ENCODE results near the gene MINDY3. TPM values are rescaled to one million over a fixed set of nuclear protein-coding genes. Genes with fewer than 3 reads are reported as not detected.

MINDY3 gene
- total RNA-seq, 5 donors from 2014 or later (not counting 1 experiment from before 2014, with no cell fraction given), result 23.6 to 38.0 (median 29.0) TPM

- H3K4me1 Mint-ChIP-seq, result no peaks in the 10 kb centered on the region
- POLR2A ChIA-PET, result interaction anchor here in 1 of 2 donors (0.5 kb wide), 1 partner anchor 1073 kb away, joined by 3 read pairs; no protein-coding TSS in a partner anchor
- Histone ChIP-seq H3K27ac (ENCODE audit: low read length) (no peak overlapping the region), H3K4me1 (ENCODE audit: control insufficient read depth in 1 of 2, extremely low read depth in 1 of 2, insufficient read depth in 2 of 2, low read length in 2 of 2) (no peaks in the 10 kb centered on the region), H3K9me3 (no peaks in the 10 kb centered on the region), H3K4me3 (ENCODE audit: control insufficient read depth in 1 of 2, extremely low read depth in 1 of 2, low read length in 1 of 2) (no peak overlapping the region), H3K27me3 (replicated peaks in 1 of 2; ENCODE audit: control insufficient read depth in 2 of 2, extremely low read depth in 1 of 2, insufficient read depth in 2 of 2, low read length in 1 of 2) (peaks cover 6 to 8% of the 10 kb centered on the region in 2 experiments), H3K36me3 (ENCODE audit: control insufficient read depth in 2 of 2, extremely low read depth in 1 of 2, insufficient read depth in 1 of 2, low read length in 1 of 2) (no peaks in the 10 kb centered on the region)
- CTCF ChIA-PET, result no interaction called here
- ATAC-seq (replicated peaks in 1 of 4), result no peak
- H3K27ac Mint-ChIP-seq, result no peak overlapping the region
- peaks cover 75 to 77% of the 10 kb centered on the region in 2 donors for H3K27me3 Mint-ChIP-seq
- H3K4me3 Mint-ChIP-seq, result no peak overlapping the region
- DNase-seq, result no peak
- no peaks in the 10 kb centered on the region for H3K9me3 Mint-ChIP-seq
- WGBS (ENCODE audit: insufficient coverage), result 78% methylated on average over 1 of the region's 1 CpG
- H3K36me3 Mint-ChIP-seq, result peaks cover 3% of the 10 kb centered on the region
Measured at GRCh38 chr10:15871823-15872222, 11.5 kb upstream of the MINDY3 start.

GRCh38 chr10:15869935-15870334 lies 9.6 kb upstream of the MINDY3 start:
- Histone ChIP-seq H3K4me3 (ENCODE audit: control insufficient read depth in 1 of 2, extremely low read depth in 1 of 2, low read length in 1 of 2) (no peak overlapping the region), H3K4me1 (ENCODE audit: control insufficient read depth in 1 of 2, extremely low read depth in 1 of 2, insufficient read depth in 2 of 2, low read length in 2 of 2) (no peaks in the 10 kb centered on the region), H3K27ac (ENCODE audit: low read length) (no peak overlapping the region), H3K27me3 (replicated peaks in 1 of 2; ENCODE audit: control insufficient read depth in 2 of 2, extremely low read depth in 1 of 2, insufficient read depth in 2 of 2, low read length in 1 of 2) (peaks cover 8 to 9% of the 10 kb centered on the region in 2 experiments), H3K36me3 (ENCODE audit: control insufficient read depth in 2 of 2, extremely low read depth in 1 of 2, insufficient read depth in 1 of 2, low read length in 1 of 2) (no peaks in the 10 kb centered on the region), H3K9me3 (no peaks in the 10 kb centered on the region)
- peaks cover 73 to 74% of the 10 kb centered on the region in 2 donors for H3K27me3 Mint-ChIP-seq
- ChIA-PET POLR2A (no interaction called here), CTCF (no interaction called here)
- H3K4me3 Mint-ChIP-seq, result no peak overlapping the region
- DNase-seq (no peak), ATAC-seq (replicated peaks in 1 of 4) (no peak)
- H3K36me3 Mint-ChIP-seq, result peaks cover 6% of the 10 kb centered on the region
- H3K27ac Mint-ChIP-seq, result no peak overlapping the region
- no peaks in the 10 kb centered on the region for H3K9me3 Mint-ChIP-seq
- H3K4me1 Mint-ChIP-seq, result no peaks in the 10 kb centered on the region

GRCh38 chr10:15868006-15868405 lies 7.7 kb upstream of the MINDY3 start:
- Mint-ChIP-seq H3K27me3 (peaks cover 71 to 72% of the 10 kb centered on the region in 2 donors), H3K4me3 (no peak overlapping the region), H3K36me3 (peaks cover 4% of the 10 kb centered on the region), H3K9me3 (no peaks in the 10 kb centered on the region), H3K4me1 (no peaks in the 10 kb centered on the region), H3K27ac (no peak overlapping the region)
- no peak for DNase-seq
- H3K4me1 ChIP-seq (ENCODE audit: control insufficient read depth in 1 of 2, extremely low read depth in 1 of 2, insufficient read depth in 2 of 2, low read length in 2 of 2), result no peaks in the 10 kb centered on the region
- CTCF ChIA-PET, result no interaction called here
- whole genome bisulfite sequencing (ENCODE audit: insufficient coverage), result 60% methylated on average over 2 of the region's 5 CpGs
- no peak for ATAC-seq (replicated peaks in 1 of 4)
- no peaks in the 10 kb centered on the region for H3K9me3 ChIP-seq
- no peak overlapping the region for H3K27ac ChIP-seq (ENCODE audit: low read length)
- no peak overlapping the region for H3K4me3 ChIP-seq (ENCODE audit: control insufficient read depth in 1 of 2, extremely low read depth in 1 of 2, low read length in 1 of 2)
- POLR2A ChIA-PET, result no interaction called here
- peaks cover 8 to 9% of the 10 kb centered on the region in 2 experiments for H3K27me3 ChIP-seq (replicated peaks in 1 of 2; ENCODE audit: control insufficient read depth in 2 of 2, extremely low read depth in 1 of 2, insufficient read depth in 2 of 2, low read length in 1 of 2)
- no peaks in the 10 kb centered on the region for H3K36me3 ChIP-seq (ENCODE audit: control insufficient read depth in 2 of 2, extremely low read depth in 1 of 2, insufficient read depth in 1 of 2, low read length in 1 of 2)

DNA sequence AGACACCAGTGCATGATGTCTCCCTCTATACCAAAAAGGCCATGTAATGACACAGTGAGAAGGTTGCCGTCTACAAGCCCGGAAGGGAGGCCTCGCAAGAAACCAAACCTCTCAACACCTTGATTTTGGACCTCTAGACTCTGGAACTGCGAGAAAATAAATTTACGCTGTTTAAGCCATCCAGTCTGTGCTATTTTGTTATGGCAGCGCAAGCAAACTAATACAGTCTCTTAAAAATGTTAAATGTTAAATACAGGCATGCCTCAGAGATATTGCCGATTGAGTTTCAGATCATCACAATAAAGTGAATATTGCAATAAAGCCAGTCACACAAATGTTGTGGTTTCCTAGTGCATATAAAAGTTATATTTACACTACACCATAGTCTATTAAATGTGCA lies 5.0 kb upstream of the MINDY3 start:
- H3K27me3 ChIP-seq (replicated peaks in 1 of 2; ENCODE audit: control insufficient read depth in 2 of 2, extremely low read depth in 1 of 2, insufficient read depth in 2 of 2, low read length in 1 of 2), result peaks cover 5 to 6% of the 10 kb centered on the region in 2 experiments
- H3K27ac ChIP-seq (ENCODE audit: low read length), result no peak overlapping the region
- ATAC-seq (replicated peaks in 1 of 4) (no peak), DNase-seq (no peak)
- H3K4me1 Mint-ChIP-seq, result peaks cover 0 to 7% (median 5%) of the 10 kb centered on the region in 3 donors
- H3K36me3 ChIP-seq (ENCODE audit: control insufficient read depth in 2 of 2, extremely low read depth in 1 of 2, insufficient read depth in 1 of 2, low read length in 1 of 2), result no peaks in the 10 kb centered on the region
- WGBS (ENCODE audit: insufficient coverage), result no CpG with 5 or more reads among the region's 7 CpGs
- peaks cover 50 to 54% of the 10 kb centered on the region in 2 donors for H3K27me3 Mint-ChIP-seq
- H3K4me1 ChIP-seq (ENCODE audit: control insufficient read depth in 1 of 2, extremely low read depth in 1 of 2, insufficient read depth in 2 of 2, low read length in 2 of 2), result peaks cover 2 to 5% of the 10 kb centered on the region in 2 experiments
- H3K27ac Mint-ChIP-seq, result no peak overlapping the region
- no peaks in the 10 kb centered on the region for H3K9me3 ChIP-seq
- peaks cover 3% of the 10 kb centered on the region for H3K36me3 Mint-ChIP-seq
- H3K9me3 Mint-ChIP-seq, result no peaks in the 10 kb centered on the region
- no peak overlapping the region for H3K4me3 ChIP-seq (ENCODE audit: control insufficient read depth in 1 of 2, extremely low read depth in 1 of 2, low read length in 1 of 2)
- POLR2A ChIA-PET, result no interaction called here
- H3K4me3 Mint-ChIP-seq, result no peak overlapping the region
- CTCF ChIA-PET, result no interaction called here

DNA sequence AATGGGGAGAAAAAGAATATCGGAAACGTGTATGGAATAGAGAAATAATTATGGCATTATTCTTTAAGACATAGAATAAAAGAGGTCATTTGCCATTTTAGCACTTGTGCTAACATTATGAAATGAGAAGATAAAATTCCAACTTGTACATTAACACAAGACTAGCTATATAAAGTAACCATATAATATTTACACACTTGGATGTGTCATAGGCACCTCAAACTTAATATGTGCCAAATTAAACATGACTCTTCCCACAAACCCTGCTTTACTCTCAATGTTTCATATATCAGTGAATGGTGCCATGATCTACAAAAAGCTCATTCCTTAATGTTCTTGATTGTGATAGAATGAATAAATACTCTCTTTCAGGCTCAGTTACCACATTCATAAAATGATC lies 4.1 kb upstream of the MINDY3 start:
- DNase-seq (no peak), ATAC-seq (replicated peaks in 1 of 4) (no peak)
- Mint-ChIP-seq H3K4me1 (peaks cover 7 to 14% (median 12%) of the 10 kb centered on the region in 3 donors), H3K36me3 (peaks cover 3% of the 10 kb centered on the region), H3K9me3 (no peaks in the 10 kb centered on the region), H3K4me3 (no peak overlapping the region), H3K27ac (no peak overlapping the region), H3K27me3 (peaks cover 50 to 52% of the 10 kb centered on the region in 2 donors)
- Histone ChIP-seq H3K4me1 (ENCODE audit: control insufficient read depth in 1 of 2, extremely low read depth in 1 of 2, insufficient read depth in 2 of 2, low read length in 2 of 2) (peaks cover 4 to 5% of the 10 kb centered on the region in 2 experiments), H3K27me3 (replicated peaks in 1 of 2; ENCODE audit: control insufficient read depth in 2 of 2, extremely low read depth in 1 of 2, insufficient read depth in 2 of 2, low read length in 1 of 2) (peaks cover 3 to 5% of the 10 kb centered on the region in 2 experiments), H3K4me3 (ENCODE audit: control insufficient read depth in 1 of 2, extremely low read depth in 1 of 2, low read length in 1 of 2) (no peak overlapping the region), H3K27ac (ENCODE audit: low read length) (no peak overlapping the region), H3K9me3 (no peaks in the 10 kb centered on the region), H3K36me3 (ENCODE audit: control insufficient read depth in 2 of 2, extremely low read depth in 1 of 2, insufficient read depth in 1 of 2, low read length in 1 of 2) (no peaks in the 10 kb centered on the region)
- ChIA-PET CTCF (interaction anchor here in 1 of 2 donors (0.5 to 0.6 kb wide), 2 partner anchors 102 to 1687 kb away, joined by 3 to 5 read pairs; no protein-coding TSS in a partner anchor), POLR2A (interaction anchor here (0.5 kb wide), 2 partner anchors 844 to 875 kb away, joined by 5 to 6 read pairs; no protein-coding TSS in a partner anchor)
- no CpG with 5 or more reads among the region's 2 CpGs for WGBS (ENCODE audit: insufficient coverage)

DNA sequence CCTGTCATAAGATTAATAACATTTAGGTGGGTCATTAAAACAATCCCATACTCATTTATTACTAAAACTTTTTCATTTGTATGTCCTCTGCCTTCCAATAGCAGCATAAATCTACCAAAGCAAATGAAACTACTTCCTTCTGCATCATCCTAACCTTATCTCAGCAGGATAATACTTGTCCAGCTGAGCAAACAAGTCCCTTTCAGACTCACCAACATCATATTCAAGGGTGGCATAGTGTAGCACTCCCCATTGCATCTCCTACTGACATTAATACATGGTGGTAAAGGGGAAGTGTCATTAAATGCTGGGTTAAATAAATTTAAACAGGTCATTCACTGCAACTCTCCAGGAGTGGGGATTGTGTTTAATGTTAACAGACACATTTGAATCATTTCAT lies 3.4 kb upstream of the MINDY3 start:
- Histone ChIP-seq H3K27me3 (replicated peaks in 1 of 2; ENCODE audit: control insufficient read depth in 2 of 2, extremely low read depth in 1 of 2, insufficient read depth in 2 of 2, low read length in 1 of 2) (peaks cover 3 to 5% of the 10 kb centered on the region in 2 experiments), H3K9me3 (no peaks in the 10 kb centered on the region), H3K36me3 (ENCODE audit: control insufficient read depth in 2 of 2, extremely low read depth in 1 of 2, insufficient read depth in 1 of 2, low read length in 1 of 2) (no peaks in the 10 kb centered on the region), H3K27ac (ENCODE audit: low read length) (no peak overlapping the region), H3K4me3 (ENCODE audit: control insufficient read depth in 1 of 2, extremely low read depth in 1 of 2, low read length in 1 of 2) (no peak overlapping the region), H3K4me1 (ENCODE audit: control insufficient read depth in 1 of 2, extremely low read depth in 1 of 2, insufficient read depth in 2 of 2, low read length in 2 of 2) (peaks cover 5 to 9% of the 10 kb centered on the region in 2 experiments)
- ATAC-seq (replicated peaks in 1 of 4) (no peak), DNase-seq (no peak)
- POLR2A ChIA-PET, result no interaction called here
- H3K9me3 Mint-ChIP-seq, result no peaks in the 10 kb centered on the region
- peaks cover 48 to 51% of the 10 kb centered on the region in 2 donors for H3K27me3 Mint-ChIP-seq
- no peak overlapping the region for H3K27ac Mint-ChIP-seq
- CTCF ChIA-PET, result no interaction called here
- peaks cover 3% of the 10 kb centered on the region for H3K36me3 Mint-ChIP-seq
- peaks cover 14 to 20% (median 19%) of the 10 kb centered on the region in 3 donors for H3K4me1 Mint-ChIP-seq
- no peak overlapping the region for H3K4me3 Mint-ChIP-seq

DNA sequence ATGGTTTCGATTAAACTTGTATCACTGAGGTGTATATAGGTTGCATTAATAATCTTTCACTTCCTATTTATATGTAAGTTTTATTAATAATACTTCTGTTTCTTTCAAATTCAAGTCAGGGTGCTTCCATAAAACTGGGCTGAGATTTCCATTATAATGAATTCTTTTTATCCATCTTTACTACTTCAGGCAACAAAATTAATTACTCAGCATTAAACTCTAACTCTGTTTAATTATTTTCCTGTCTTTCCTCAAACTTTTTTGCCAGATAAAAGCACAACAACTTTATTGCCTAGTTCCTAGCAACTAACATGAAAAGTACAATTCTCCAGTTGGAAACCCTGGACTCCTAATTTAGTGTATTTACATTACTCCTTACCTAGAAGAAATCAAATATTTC lies 3.0 kb upstream of the MINDY3 start:
- DNase-seq (no peak), ATAC-seq (replicated peaks in 1 of 4) (no peak)
- H3K4me1 ChIP-seq (ENCODE audit: control insufficient read depth in 1 of 2, extremely low read depth in 1 of 2, insufficient read depth in 2 of 2, low read length in 2 of 2), result peaks cover 5 to 10% of the 10 kb centered on the region in 2 experiments
- H3K36me3 ChIP-seq (ENCODE audit: control insufficient read depth in 2 of 2, extremely low read depth in 1 of 2, insufficient read depth in 1 of 2, low read length in 1 of 2), result no peaks in the 10 kb centered on the region
- Mint-ChIP-seq H3K9me3 (no peaks in the 10 kb centered on the region), H3K4me3 (no peak overlapping the region), H3K27ac (no peak overlapping the region), H3K4me1 (peaks cover 18 to 24% (median 23%) of the 10 kb centered on the region in 3 donors), H3K27me3 (peaks cover 45 to 48% of the 10 kb centered on the region in 2 donors), H3K36me3 (peaks cover 3% of the 10 kb centered on the region)
- no peaks in the 10 kb centered on the region for H3K9me3 ChIP-seq
- H3K4me3 ChIP-seq (ENCODE audit: control insufficient read depth in 1 of 2, extremely low read depth in 1 of 2, low read length in 1 of 2), result no peak overlapping the region
- POLR2A ChIA-PET, result no interaction called here
- CTCF ChIA-PET, result no interaction called here
- WGBS (ENCODE audit: insufficient coverage), result no CpG with 5 or more reads among the region's 1 CpG
- H3K27me3 ChIP-seq (replicated peaks in 1 of 2; ENCODE audit: control insufficient read depth in 2 of 2, extremely low read depth in 1 of 2, insufficient read depth in 2 of 2, low read length in 1 of 2), result peaks cover 3 to 5% of the 10 kb centered on the region in 2 experiments
- no peak overlapping the region for H3K27ac ChIP-seq (ENCODE audit: low read length)
